PC-9 (cell line): ENCODE measurements around the gene TOPAZ1.

Source experiments
- EZH2 ChIP-seq: fragments of 200-600 bp; sonication (generic); IDR thresholded peaks from 2 replicates; pipeline ENCODE4 v1.8.0; 2017; ENCODE audit warnings: antibody characterized with exemption, low read depth
- TF ChIP-seq, protein P1 (sequence below): fragments of 200-600 bp; sonication (generic); conservative IDR thresholded peaks from 2 replicates; pipeline ENCODE4 v1.6.1; 2017; ENCODE audit warnings: mixed run types, antibody characterized with exemption, mild to moderate bottlenecking, moderate library complexity

DNA sequence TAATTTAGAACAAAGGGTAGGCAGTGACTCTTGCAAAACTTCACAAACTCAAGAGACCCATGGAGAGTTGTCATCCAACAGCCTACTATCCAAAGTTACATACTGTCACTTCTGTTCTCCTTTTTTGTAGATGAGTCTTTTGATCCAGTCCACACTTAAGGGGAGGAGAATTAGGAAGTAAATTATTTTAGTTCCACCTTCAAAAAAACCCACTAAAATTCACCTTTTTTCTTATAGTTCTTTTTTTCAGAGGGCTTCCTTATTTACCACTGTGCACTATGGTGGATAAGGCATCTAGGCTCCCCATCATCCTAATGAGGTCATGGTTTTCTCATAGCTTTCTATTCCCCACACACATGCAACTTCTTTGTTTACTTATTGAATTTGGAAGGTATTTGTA, 88.3 kb downstream of the TOPAZ1 start:
- TF ChIP-seq, protein P1, sequence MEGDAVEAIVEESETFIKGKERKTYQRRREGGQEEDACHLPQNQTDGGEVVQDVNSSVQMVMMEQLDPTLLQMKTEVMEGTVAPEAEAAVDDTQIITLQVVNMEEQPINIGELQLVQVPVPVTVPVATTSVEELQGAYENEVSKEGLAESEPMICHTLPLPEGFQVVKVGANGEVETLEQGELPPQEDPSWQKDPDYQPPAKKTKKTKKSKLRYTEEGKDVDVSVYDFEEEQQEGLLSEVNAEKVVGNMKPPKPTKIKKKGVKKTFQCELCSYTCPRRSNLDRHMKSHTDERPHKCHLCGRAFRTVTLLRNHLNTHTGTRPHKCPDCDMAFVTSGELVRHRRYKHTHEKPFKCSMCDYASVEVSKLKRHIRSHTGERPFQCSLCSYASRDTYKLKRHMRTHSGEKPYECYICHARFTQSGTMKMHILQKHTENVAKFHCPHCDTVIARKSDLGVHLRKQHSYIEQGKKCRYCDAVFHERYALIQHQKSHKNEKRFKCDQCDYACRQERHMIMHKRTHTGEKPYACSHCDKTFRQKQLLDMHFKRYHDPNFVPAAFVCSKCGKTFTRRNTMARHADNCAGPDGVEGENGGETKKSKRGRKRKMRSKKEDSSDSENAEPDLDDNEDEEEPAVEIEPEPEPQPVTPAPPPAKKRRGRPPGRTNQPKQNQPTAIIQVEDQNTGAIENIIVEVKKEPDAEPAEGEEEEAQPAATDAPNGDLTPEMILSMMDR: no peak
- TF ChIP-seq EZH2: no peak
